Panc1 (cell line): Measurements from ENCODE around the gene PDE10A.

Source experiments
- CTCF ChIP-seq: fragments of 450-650 bp; IDR thresholded peaks from 2 replicates; pipeline ENCODE4 v1.5.1; 2017; ENCODE audit warnings: mild to moderate bottlenecking
- POLR2AphosphoS5 ChIP-seq: IDR thresholded peaks from 2 replicates; pipeline ENCODE4 v1.6.1; 2012; ENCODE audit warnings: mild to moderate bottlenecking, low read depth, low read length, moderate library complexity
- REST ChIP-seq, 2 experiments: IDR thresholded peaks; 2 replicates each; pipeline ENCODE4 v1.6.1; 2011 to 2012; ENCODE audit warnings: low read depth in 2 of 2, control low read depth in 1 of 2, low read length in 1 of 2, mild to moderate bottlenecking in 1 of 2, moderate library complexity in 1 of 2; ENCODE audit not compliant: insufficient read depth in 1 of 2

GRCh38 chr6:165615636-165616035, 47.4 kb downstream of the PDE10A start:
- no peak for TF ChIP-seq CTCF
- no peak for TF ChIP-seq REST (IDR thresholded peaks at IDR 0.05; ENCODE audit: insufficient read depth in 1 of 2, low read depth in 2 of 2, low read length in 1 of 2)
- no peak for TF ChIP-seq POLR2AphosphoS5
